ENCODE results near the gene TTLL3. TPM values are rescaled to one million over a fixed set of nuclear protein-coding genes. Genes with fewer than 3 reads are reported as not detected.

Gene TTLL3
- total and polyA plus RNA-seq, 2 of the 8 experiments (the other 6 are each of a cell fraction or from before 2014, with no cell fraction given), result 5.9 to 8.9 TPM

DNA sequence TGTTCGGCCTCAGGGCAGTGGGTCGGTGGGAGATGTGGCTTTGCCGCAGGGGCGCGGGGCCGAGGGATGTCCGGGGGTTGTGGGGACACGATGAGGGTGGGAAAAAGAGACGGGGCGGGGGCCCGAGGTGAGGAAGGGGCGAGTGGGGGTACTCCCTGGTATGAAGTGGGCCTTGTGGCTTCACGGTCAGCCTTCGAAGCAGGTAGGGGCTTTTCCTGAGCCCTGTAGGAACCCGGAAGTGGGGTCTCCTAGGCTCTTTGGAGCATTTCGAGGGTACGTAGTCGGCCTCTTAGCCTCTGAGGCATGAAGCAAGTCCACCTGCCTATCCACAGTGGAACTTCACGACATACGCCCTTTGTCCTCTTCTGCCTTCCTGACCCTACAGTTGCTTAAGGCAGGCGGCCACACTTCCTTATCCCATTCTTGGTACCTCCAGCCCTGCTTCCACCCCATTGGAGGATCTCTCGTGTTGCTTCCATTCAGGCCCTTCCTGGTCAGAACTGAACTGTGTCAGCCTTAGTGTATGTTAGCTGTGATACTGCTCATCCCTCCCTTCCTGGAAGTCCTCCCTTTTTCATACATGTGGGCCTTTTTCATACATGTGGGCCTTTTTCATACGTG is 16.8 kb upstream of the TTLL3 start (continued):
- TF ChIP-seq POU5F1 (IDR thresholded peaks at IDR 0.05; ENCODE audit: low read depth, low read length) (no peak), SP2 (IDR thresholded peaks at IDR 0.05; ENCODE audit: low read length) (no peak), CBX8 (IDR thresholded peaks at IDR 0.05; ENCODE audit: borderline replicate concordance, low read depth, low read length) (no peak), EGR1 (IDR thresholded peaks at IDR 0.05; ENCODE audit: borderline replicate concordance, low read depth, low read length) (no peak), TBP (IDR thresholded peaks at IDR 0.05; ENCODE audit: low read depth, low read length) (0 out of 2 replicates have a peak, but pooled peaks have one; percentile 17), CEBPB (IDR thresholded peaks at IDR 0.05; ENCODE audit: low read depth, low read length) (no peak), BCL11A (IDR thresholded peaks at IDR 0.05; ENCODE audit: low read depth in 2 of 2, low read length in 2 of 2) (no peak), POLR2AphosphoS5 (IDR thresholded peaks at IDR 0.05; ENCODE audit: low read depth, low read length) (peak; percentile 37; the same call in 1 of the 2 replicates), SP4 (IDR thresholded peaks at IDR 0.05; ENCODE audit: low read length) (no peak; the same call in 1 of the 2 replicates), CHD1 (IDR thresholded peaks at IDR 0.05; ENCODE audit: low read depth, low read length) (no peak), POLR2A (IDR thresholded peaks at IDR 0.05; ENCODE audit: control extremely low read depth in 1 of 2, low read depth in 2 of 2, low read length in 2 of 2) (peak; percentile 56 to 77; a peak in 2 of 3 replicates), JUND (IDR thresholded peaks at IDR 0.05; ENCODE audit: low read length) (no peak), SAP30 (IDR thresholded peaks at IDR 0.05; ENCODE audit: insufficient read depth, insufficient replicate concordance, low read length) (peak; percentile 83), PHF8 (conservative IDR thresholded peaks at IDR 0.05; ENCODE audit: low read depth, low read length) (peak; percentile 46), CHD2 (IDR thresholded peaks at IDR 0.05; ENCODE audit: low read length) (no peak), CREB1 (IDR thresholded peaks at IDR 0.05) (no peak), TEAD4 (IDR thresholded peaks at IDR 0.05; ENCODE audit: low read depth, low read length) (no peak), TAF1 (IDR thresholded peaks at IDR 0.05; ENCODE audit: low read depth, low read length) (no peak), SRF (IDR thresholded peaks at IDR 0.05; ENCODE audit: low read depth, low read length) (no peak), HDAC6 (IDR thresholded peaks at IDR 0.05; ENCODE audit: low read depth, low read length) (no peak)
- TF ChIP-seq, protein P1, sequence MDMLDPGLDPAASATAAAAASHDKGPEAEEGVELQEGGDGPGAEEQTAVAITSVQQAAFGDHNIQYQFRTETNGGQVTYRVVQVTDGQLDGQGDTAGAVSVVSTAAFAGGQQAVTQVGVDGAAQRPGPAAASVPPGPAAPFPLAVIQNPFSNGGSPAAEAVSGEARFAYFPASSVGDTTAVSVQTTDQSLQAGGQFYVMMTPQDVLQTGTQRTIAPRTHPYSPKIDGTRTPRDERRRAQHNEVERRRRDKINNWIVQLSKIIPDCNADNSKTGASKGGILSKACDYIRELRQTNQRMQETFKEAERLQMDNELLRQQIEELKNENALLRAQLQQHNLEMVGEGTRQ (IDR thresholded peaks at IDR 0.05; ENCODE audit: low read length), result no peak
- TF ChIP-seq, protein P2, sequence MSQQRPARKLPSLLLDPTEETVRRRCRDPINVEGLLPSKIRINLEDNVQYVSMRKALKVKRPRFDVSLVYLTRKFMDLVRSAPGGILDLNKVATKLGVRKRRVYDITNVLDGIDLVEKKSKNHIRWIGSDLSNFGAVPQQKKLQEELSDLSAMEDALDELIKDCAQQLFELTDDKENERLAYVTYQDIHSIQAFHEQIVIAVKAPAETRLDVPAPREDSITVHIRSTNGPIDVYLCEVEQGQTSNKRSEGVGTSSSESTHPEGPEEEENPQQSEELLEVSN (IDR thresholded peaks at IDR 0.05), result no peak
- TF ChIP-seq, protein P3, sequence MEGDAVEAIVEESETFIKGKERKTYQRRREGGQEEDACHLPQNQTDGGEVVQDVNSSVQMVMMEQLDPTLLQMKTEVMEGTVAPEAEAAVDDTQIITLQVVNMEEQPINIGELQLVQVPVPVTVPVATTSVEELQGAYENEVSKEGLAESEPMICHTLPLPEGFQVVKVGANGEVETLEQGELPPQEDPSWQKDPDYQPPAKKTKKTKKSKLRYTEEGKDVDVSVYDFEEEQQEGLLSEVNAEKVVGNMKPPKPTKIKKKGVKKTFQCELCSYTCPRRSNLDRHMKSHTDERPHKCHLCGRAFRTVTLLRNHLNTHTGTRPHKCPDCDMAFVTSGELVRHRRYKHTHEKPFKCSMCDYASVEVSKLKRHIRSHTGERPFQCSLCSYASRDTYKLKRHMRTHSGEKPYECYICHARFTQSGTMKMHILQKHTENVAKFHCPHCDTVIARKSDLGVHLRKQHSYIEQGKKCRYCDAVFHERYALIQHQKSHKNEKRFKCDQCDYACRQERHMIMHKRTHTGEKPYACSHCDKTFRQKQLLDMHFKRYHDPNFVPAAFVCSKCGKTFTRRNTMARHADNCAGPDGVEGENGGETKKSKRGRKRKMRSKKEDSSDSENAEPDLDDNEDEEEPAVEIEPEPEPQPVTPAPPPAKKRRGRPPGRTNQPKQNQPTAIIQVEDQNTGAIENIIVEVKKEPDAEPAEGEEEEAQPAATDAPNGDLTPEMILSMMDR (IDR thresholded peaks at IDR 0.05; ENCODE audit: control extremely low read depth in 1 of 3, insufficient read depth in 1 of 3, low read depth in 1 of 3, low read length in 3 of 3), result no peak

Data from H1 (cell line).